GM12878 (cell line): Measurements from ENCODE around the gene SLC2A3. TPM values are rescaled to one million over a fixed set of nuclear protein-coding genes. Genes with fewer than 3 reads are reported as not detected.
"Not testable (repeated sequence)": the region's sequence is repeated elsewhere in the genome, so short reads cannot be mapped to it uniquely, and the experiment has no call there.

Experiments
- ATAC-seq: fragments of 200-7000 bp; cut with Tn5 transposase; 3 replicates; pipeline ENCODE4 v1.9.1; 2020; ENCODE audit warnings: mild to moderate bottlenecking, moderate library complexity
- BruUV-seq: library from RNA; stranded (reverse); fragments of 400-500 nt; replicated peaks from 2 replicates; lab custom pipeline; 2021; lab: Mats Ljungman, UMichigan
- CTCF ChIA-PET: fragments of 300-600 bp; sonication (Branson Sonifier 250); formaldehyde crosslinking; extraction: SDS; loops from one replicate; lab custom pipeline; 2021; ENCODE audit warnings: inconsistent platforms; lab: Yijun Ruan, JAX
- POLR2A ChIA-PET: fragments of 350-600 bp; formaldehyde crosslinking; extraction: SDS; loops from one replicate; lab custom pipeline; 2021; ENCODE audit warnings: inconsistent platforms; lab: Charles Lee
- RAD21 ChIA-PET: fragments of 300-600 bp; sonication (Branson Sonifier 250); formaldehyde crosslinking; loops from one replicate; lab custom pipeline; 2023; ENCODE audit warnings: antibody characterized with exemption; ENCODE audit not compliant: unreplicated experiment; lab: Charles Lee
- SMC1A ChIA-PET: fragments of 300-600 bp; sonication (Branson Sonifier 250); formaldehyde crosslinking; loops from one replicate; lab custom pipeline; 2023; ENCODE audit not compliant: unreplicated experiment, uncharacterized antibody; lab: Charles Lee
- DNase-seq: peaks from one replicate; pipeline ENCODE4 v3.0.0-alpha.2; 2011; ENCODE audit warnings: low read depth, low spot score
- FAIRE-seq: peaks from 3 replicates; lab custom pipeline; 2011; peaks lifted over from hg19 to GRCh38; lab: Jason Lieb, UNC
- H2AFZ ChIP-seq: 2 replicates; pipeline ENCODE4 v1.6.0; 2011; ENCODE audit warnings: low read depth, low read length, control low read depth; ENCODE audit not compliant: control insufficient read depth
- H3K27ac ChIP-seq: 2 replicates; pipeline ENCODE4 v1.5.1; 2011; ENCODE audit warnings: control low read depth; ENCODE audit not compliant: control insufficient read depth, insufficient read depth
- H3K27me3 ChIP-seq, 2 experiments: replicated peaks in 1 of 2; 2 replicates each; pipeline versions ENCODE4 v1.6.0 to v1.6.1; 2011; ENCODE audit warnings: low read length in 1 of 2; ENCODE audit not compliant: control insufficient read depth in 2 of 2, insufficient read depth in 2 of 2
- H3K36me3 ChIP-seq, 2 experiments: 2 replicates each; pipeline ENCODE4 v1.5.1; 2011; ENCODE audit warnings: low read length in 1 of 2; ENCODE audit not compliant: control insufficient read depth in 2 of 2, insufficient read depth in 2 of 2
- H3K4me1 ChIP-seq: 2 replicates; pipeline ENCODE4 v1.6.1; 2011; ENCODE audit warnings: mild to moderate bottlenecking, low read length, moderate library complexity, mixed read lengths; ENCODE audit not compliant: control insufficient read depth, insufficient read depth
- H3K4me2 ChIP-seq: 2 replicates; pipeline ENCODE4 v1.6.0; 2011; ENCODE audit warnings: control low read depth; ENCODE audit not compliant: control insufficient read depth, insufficient read depth
- H3K4me3 ChIP-seq: fragments of 200-600 bp; sonication (generic); 2 replicates; pipeline ENCODE4 v1.5.1; 2016
- H3K79me2 ChIP-seq: 2 replicates; pipeline ENCODE4 v1.6.0; 2011; ENCODE audit warnings: low read length; ENCODE audit not compliant: control insufficient read depth, insufficient read depth
- H3K9ac ChIP-seq: 2 replicates; pipeline ENCODE4 v1.8.0; 2011; ENCODE audit warnings: low read length, control low read depth, mixed read lengths; ENCODE audit not compliant: control insufficient read depth, insufficient read depth
- H3K9me3 ChIP-seq: replicated peaks from 3 replicates; pipeline ENCODE4 v1.5.1; 2011; ENCODE audit warnings: mild to moderate bottlenecking, low read length; ENCODE audit not compliant: control insufficient read depth, insufficient read depth
- H4K20me1 ChIP-seq: 2 replicates; pipeline ENCODE4 v1.6.0; 2011; ENCODE audit not compliant: control insufficient read depth, insufficient read depth
- CBX5 ChIP-seq: sonication (generic); IDR thresholded peaks from 2 replicates; pipeline ENCODE4 v1.6.1; 2016; ENCODE audit warnings: low read depth, moderate library complexity, mild to moderate bottlenecking, inconsistent platforms
- IRF4 ChIP-seq: IDR thresholded peaks from 2 replicates; pipeline ENCODE4 v1.6.1; 2011; ENCODE audit warnings: low read depth, low read length
- NFIC ChIP-seq: IDR thresholded peaks from 2 replicates; pipeline ENCODE4 v1.6.1; 2012; ENCODE audit warnings: low read depth, mild to moderate bottlenecking, inconsistent platforms, low read length, moderate library complexity
- NR2F1 ChIP-seq: fragments of 450-650 bp; conservative IDR thresholded peaks from 2 replicates; pipeline ENCODE4 v1.6.1; 2017; ENCODE audit warnings: mild to moderate bottlenecking
- ZNF24 ChIP-seq: fragments of 450-650 bp; IDR thresholded peaks from 2 replicates; pipeline ENCODE4 v1.6.1; 2017; ENCODE audit warnings: antibody characterized with exemption, mild to moderate bottlenecking
- WGBS: methylation state at CpG from one replicate; pipeline ENCODE4 v1.1.6; 2016; ENCODE audit warnings: low lambda C conversion rate; ENCODE audit not compliant: insufficient replicate concordance, insufficient coverage; ENCODE audit errors: missing lambda C conversion rate; 5-methylcytosine and 5-hydroxymethylcytosine counted together
- in situ Hi-C: fragments of 300-500 bp; cut with MboI; formaldehyde crosslinking; loops from 9 replicates; pipeline ENCODE4 v1.14.3; 2018; ENCODE audit warnings: mixed read lengths
- intact Hi-C: fragments of 100-400 bp; cut with micrococcal nuclease; formaldehyde crosslinking; loops from one replicate; pipeline ENCODE4 v1.14.2; 2022; ENCODE audit not compliant: unreplicated experiment
- polyA plus RNA-seq, 11 experiments: library from polyadenylated mRNA; depleted of rRNA in 4 of 11; unstranded in 6 of 11; stranded (reverse) in 5 of 11; fragments of >200 nt; fragmentation: Nextera tagmentation in 4 of 11; fragmentation: Illumina TruSeq in 1 of 11; extraction: Ambion mirVana in 4 of 11; extraction: Trizol in 1 of 11; gene quantifications; 1 replicate in 1 of 11; 2 replicates in 10 of 11; pipeline versions ENCODE4 v1.2.1 to v1.2.3, GENCODE V29; 2011 to 2016; ENCODE audit warnings: inconsistent platforms in 2 of 11, missing spikeins in 2 of 11, low read depth in 1 of 11
- total RNA-seq, 4 experiments: library from RNA; depleted of rRNA in 3 of 4; stranded (reverse); fragments of >200 nt in 3 of 4; fragmentation: Illumina TruSeq in 1 of 4; extraction: Trizol in 1 of 4; gene quantifications; 2 replicates each; pipeline versions ENCODE4 v1.2.1 to v1.2.3, GENCODE V29; 2013 to 2021
- TF ChIP-seq, protein P1 (sequence below): fragments of 450-650 bp; IDR thresholded peaks from 2 replicates; pipeline ENCODE4 v1.6.1; 2018; ENCODE audit warnings: borderline replicate concordance, mild to moderate bottlenecking; ENCODE audit not compliant: partially characterized antibody
- TF ChIP-seq, protein P2 (sequence below): fragments of 150-350 bp; IDR thresholded peaks from 2 replicates; pipeline ENCODE4 v1.6.1; 2016; ENCODE audit warnings: low read depth, low read length

SLC2A3 gene
- total and polyA plus RNA-seq, 10 of the 15 experiments (the other 5 are each of a cell fraction or from before 2014, with no cell fraction given): 6.5 to 66.3 (median 11.2) TPM

DNA sequence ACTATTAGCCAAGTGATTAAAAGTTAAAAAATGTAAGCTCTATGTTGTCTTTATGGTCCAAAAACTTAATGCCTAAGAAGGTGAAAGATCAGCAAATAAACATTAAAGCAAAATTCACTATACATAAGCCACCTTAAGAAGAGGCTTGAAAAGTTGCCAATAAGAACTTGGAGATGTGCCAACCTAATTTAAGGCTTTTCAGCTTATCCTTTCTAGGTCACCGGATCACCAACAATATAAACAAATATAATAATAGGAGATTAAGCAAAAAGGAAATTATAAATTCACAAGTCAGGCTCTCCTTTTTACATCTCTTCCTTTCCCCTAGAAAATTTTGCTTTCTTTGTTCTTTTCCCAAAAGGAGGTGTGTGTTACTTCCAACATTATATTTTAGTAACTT lies 30.9 kb downstream of the SLC2A3 start (continued):
- TF ChIP-seq, protein P1, sequence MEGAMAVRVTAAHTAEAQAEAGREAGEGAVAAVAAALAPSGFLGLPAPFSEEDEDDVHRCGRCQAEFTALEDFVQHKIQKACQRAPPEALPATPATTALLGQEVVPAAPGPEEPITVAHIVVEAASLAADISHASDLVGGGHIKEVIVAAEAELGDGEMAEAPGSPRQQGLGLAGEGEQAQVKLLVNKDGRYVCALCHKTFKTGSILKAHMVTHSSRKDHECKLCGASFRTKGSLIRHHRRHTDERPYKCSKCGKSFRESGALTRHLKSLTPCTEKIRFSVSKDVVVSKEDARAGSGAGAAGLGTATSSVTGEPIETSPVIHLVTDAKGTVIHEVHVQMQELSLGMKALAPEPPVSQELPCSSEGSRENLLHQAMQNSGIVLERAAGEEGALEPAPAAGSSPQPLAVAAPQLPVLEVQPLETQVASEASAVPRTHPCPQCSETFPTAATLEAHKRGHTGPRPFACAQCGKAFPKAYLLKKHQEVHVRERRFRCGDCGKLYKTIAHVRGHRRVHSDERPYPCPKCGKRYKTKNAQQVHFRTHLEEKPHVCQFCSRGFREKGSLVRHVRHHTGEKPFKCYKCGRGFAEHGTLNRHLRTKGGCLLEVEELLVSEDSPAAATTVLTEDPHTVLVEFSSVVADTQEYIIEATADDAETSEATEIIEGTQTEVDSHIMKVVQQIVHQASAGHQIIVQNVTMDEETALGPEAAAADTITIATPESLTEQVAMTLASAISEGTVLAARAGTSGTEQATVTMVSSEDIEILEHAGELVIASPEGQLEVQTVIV: no peak
- TF ChIP-seq NFIC (no peak), CBX5 (no peak), ZNF24 (no peak), NR2F1 (no peak), IRF4 (no peak)
- TF ChIP-seq, protein P2, sequence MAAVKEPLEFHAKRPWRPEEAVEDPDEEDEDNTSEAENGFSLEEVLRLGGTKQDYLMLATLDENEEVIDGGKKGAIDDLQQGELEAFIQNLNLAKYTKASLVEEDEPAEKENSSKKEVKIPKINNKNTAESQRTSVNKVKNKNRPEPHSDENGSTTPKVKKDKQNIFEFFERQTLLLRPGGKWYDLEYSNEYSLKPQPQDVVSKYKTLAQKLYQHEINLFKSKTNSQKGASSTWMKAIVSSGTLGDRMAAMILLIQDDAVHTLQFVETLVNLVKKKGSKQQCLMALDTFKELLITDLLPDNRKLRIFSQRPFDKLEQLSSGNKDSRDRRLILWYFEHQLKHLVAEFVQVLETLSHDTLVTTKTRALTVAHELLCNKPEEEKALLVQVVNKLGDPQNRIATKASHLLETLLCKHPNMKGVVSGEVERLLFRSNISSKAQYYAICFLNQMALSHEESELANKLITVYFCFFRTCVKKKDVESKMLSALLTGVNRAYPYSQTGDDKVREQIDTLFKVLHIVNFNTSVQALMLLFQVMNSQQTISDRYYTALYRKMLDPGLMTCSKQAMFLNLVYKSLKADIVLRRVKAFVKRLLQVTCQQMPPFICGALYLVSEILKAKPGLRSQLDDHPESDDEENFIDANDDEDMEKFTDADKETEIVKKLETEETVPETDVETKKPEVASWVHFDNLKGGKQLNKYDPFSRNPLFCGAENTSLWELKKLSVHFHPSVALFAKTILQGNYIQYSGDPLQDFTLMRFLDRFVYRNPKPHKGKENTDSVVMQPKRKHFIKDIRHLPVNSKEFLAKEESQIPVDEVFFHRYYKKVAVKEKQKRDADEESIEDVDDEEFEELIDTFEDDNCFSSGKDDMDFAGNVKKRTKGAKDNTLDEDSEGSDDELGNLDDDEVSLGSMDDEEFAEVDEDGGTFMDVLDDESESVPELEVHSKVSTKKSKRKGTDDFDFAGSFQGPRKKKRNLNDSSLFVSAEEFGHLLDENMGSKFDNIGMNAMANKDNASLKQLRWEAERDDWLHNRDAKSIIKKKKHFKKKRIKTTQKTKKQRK: no peak

DNA sequence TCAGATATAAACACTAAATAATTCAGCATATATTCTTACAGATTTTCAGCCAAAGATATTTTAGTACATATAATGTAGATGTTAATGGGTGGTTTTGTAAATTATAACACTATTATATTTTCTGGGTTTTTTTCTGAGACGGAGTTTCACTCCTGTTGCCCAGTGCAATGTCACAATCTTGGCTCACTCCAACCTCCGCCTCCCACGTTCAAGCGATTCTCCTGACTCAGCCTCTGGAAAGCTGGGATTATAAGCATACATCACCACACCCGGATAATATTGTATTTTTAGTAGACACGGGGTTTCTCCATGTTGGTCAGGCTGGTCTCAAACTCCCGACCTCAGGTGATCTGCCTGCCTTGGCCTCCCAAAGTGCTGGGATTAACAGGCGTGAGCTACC lies 33.6 kb downstream of the SLC2A3 start:
- whole genome bisulfite sequencing: 77% methylated on average over 7 of the region's 8 CpGs
- ATAC-seq, H3K4me2 ChIP-seq, H3K9me3 ChIP-seq, FAIRE-seq, H3K27me3 ChIP-seq, CTCF ChIA-PET, DNase-seq, H3K9ac ChIP-seq, H3K36me3 ChIP-seq, POLR2A ChIA-PET, H2AFZ ChIP-seq, RAD21 ChIA-PET, H3K79me2 ChIP-seq, H3K4me3 ChIP-seq, H3K27ac ChIP-seq, BruUV-seq, in situ Hi-C loops, H4K20me1 ChIP-seq, H3K4me1 ChIP-seq, intact Hi-C loops: not testable (repeated sequence)
- SMC1A ChIA-PET: interaction anchor here (0.6 kb wide), 2 partner anchors 8 to 16 kb away, joined by 3 read pairs; no protein-coding TSS in a partner anchor
